Measurements from ENCODE around the gene CCR1.

The CCR1 gene
- 0.06 to 18.0 (median 1.4) reads per million in 9 experiments for total RNA-seq

GRCh38 chr3:46208167-46208704, at the start of gene CCR1:
CCR1 (minus strand) TSS chr3:46208313; CDS start chr3:46204313, 4,000 bp downstream.
- H3K4me3 Mint-ChIP-seq, result peak within 1 kb of the TSS; percentile 73 to 81
- DNase-seq (peak; percentile 38 to 48 (median 45)), ATAC-seq (replicated peaks) (peak; percentile 76)
- peaks cover 18% of the 10 kb centered on the region for H3K36me3 Mint-ChIP-seq (ENCODE audit: insufficient read depth)
- H3K4me1 Mint-ChIP-seq (ENCODE audit: low read depth in 2 of 2), result peaks cover 44 to 47% of the 10 kb centered on the region in 2 donors
- no peaks in the 10 kb centered on the region for H3K27me3 Mint-ChIP-seq
- peak within 1 kb of the TSS; percentile 84 to 92 for H3K27ac Mint-ChIP-seq
- H3K9me3 Mint-ChIP-seq, result no peaks in the 10 kb centered on the region

DNA sequence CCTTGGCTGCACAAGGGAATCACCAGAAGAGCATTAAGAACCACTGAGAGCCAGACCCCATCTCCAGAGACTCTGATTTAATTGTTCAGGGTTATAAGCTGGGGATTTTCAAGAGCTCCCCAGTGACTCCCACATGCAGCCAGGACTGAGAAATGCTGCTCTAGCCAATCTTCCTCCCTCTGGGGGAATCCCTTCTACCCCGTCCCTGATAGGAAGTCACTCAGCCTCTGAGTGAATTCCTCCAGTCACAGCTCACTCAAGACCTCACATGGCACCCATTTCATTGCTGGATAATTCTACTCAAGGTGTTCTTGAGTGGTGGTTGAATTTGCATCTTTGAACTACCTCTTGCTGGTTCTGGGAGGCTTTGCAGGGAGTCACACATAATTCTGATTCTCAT, 44.9 kb upstream of the CCR1 start:
- H3K4me1 Mint-ChIP-seq (ENCODE audit: low read depth in 2 of 2), result no peaks in the 10 kb centered on the region
- no peaks in the 10 kb centered on the region for H3K36me3 Mint-ChIP-seq (ENCODE audit: insufficient read depth)
- DNase-seq (no peak), ATAC-seq (replicated peaks) (no peak)
- H3K4me3 Mint-ChIP-seq, result no peak overlapping the region
- H3K27ac Mint-ChIP-seq, result no peak overlapping the region
- H3K27me3 Mint-ChIP-seq, result no peaks in the 10 kb centered on the region
- no peaks in the 10 kb centered on the region for H3K9me3 Mint-ChIP-seq

DNA sequence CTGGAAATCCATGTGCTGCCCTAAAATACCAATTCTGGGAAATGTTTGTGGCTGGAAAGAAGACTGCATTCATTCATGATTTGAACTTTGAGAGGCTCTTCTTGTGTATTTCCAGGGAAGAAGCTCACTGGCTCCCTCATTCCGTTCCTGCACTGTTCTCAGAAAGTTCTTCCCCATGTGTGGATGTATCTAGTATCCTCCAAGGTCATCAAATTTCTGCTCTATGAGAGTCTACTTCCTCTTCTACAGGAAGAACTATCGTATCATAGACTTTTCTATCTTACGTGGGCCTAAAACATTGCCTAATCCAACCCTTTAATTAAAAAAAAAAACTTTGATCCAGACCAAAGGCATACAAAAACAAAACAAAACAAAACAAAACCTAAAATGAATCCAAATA, 37.0 kb upstream of the CCR1 start:
- Mint-ChIP-seq H3K4me3 (no peak overlapping the region), H3K27ac (no peak overlapping the region)
- ATAC-seq (replicated peaks), result no peak

GRCh38 chr3:46243560-46243959, 35.4 kb upstream of the CCR1 start:
- no peaks in the 10 kb centered on the region for H3K27me3 Mint-ChIP-seq
- H3K4me1 Mint-ChIP-seq (ENCODE audit: low read depth in 2 of 2), result peaks cover 4 to 6% of the 10 kb centered on the region in 2 donors
- H3K9me3 Mint-ChIP-seq, result no peaks in the 10 kb centered on the region
- H3K36me3 Mint-ChIP-seq (ENCODE audit: insufficient read depth), result no peaks in the 10 kb centered on the region
- DNase-seq (no peak), ATAC-seq (replicated peaks) (no peak)
- H3K27ac Mint-ChIP-seq, result no peak overlapping the region
- no peak overlapping the region for H3K4me3 Mint-ChIP-seq

More for the DNA sequence above, 37.0 kb upstream of the CCR1 start:
- Mint-ChIP-seq H3K36me3 (ENCODE audit: insufficient read depth) (no peaks in the 10 kb centered on the region), H3K27me3 (no peaks in the 10 kb centered on the region), H3K9me3 (no peaks in the 10 kb centered on the region), H3K4me1 (ENCODE audit: low read depth in 2 of 2) (peaks cover 4 to 6% of the 10 kb centered on the region in 2 donors)
- DNase-seq, result no peak

DNA sequence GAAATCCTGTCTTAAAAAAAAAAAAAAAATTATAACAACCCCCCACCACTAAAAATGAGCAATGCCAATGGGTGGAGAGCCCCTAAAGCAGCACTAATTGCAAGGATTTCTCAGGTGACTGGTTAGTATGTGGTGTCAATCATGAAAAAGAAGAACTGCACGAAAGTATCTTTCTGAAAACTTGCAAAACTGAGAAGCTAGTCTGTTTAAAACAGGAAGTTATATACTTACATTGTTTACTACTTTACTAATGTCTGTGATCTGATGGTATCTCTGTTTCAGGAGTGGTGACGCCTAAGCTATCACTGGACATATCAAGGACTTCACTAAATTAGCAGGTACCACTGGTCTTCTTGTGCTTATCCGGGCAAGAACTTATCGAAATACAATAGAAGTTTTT, 34.0 kb upstream of the CCR1 start, which contains the start of gene CCR3:
Gene CCR3, plus strand, starts transcription at position 341 of the 400 bp plus-strand sequence. CDS start 22,699 bp downstream, outside the sequence.
- ATAC-seq (replicated peaks) (peak; percentile 14), DNase-seq (no peak)
- peak within 1 kb of the TSS in 1 of 2 donors; percentile 9 for H3K4me3 Mint-ChIP-seq
- H3K36me3 Mint-ChIP-seq (ENCODE audit: insufficient read depth), result peaks cover 2% of the 10 kb centered on the region
- no peaks in the 10 kb centered on the region for H3K9me3 Mint-ChIP-seq
- peaks cover 6 to 10% of the 10 kb centered on the region in 2 donors for H3K4me1 Mint-ChIP-seq (ENCODE audit: low read depth in 2 of 2)
- H3K27me3 Mint-ChIP-seq, result no peaks in the 10 kb centered on the region
- peak within 1 kb of the TSS in 1 of 2 donors; percentile 12 for H3K27ac Mint-ChIP-seq

- Mint-ChIP-seq H3K4me3 (no peak overlapping the region), H3K36me3 (ENCODE audit: insufficient read depth) (peaks cover 2% of the 10 kb centered on the region), H3K27me3 (no peaks in the 10 kb centered on the region), H3K9me3 (no peaks in the 10 kb centered on the region), H3K27ac (peak overlapping the region in 1 of 2 donors; percentile 47), H3K4me1 (ENCODE audit: low read depth in 2 of 2) (peaks cover 18 to 24% of the 10 kb centered on the region in 2 donors)
- ATAC-seq (replicated peaks), result no peak
- no peak for DNase-seq
These were observed 31.8 kb upstream of the CCR1 start for GRCh38 chr3:46239952-46240351.

GRCh38 chr3:46239301-46239938, 31.3 kb upstream of the CCR1 start:
- Mint-ChIP-seq H3K36me3 (ENCODE audit: insufficient read depth) (peaks cover 2% of the 10 kb centered on the region), H3K4me1 (ENCODE audit: low read depth in 2 of 2) (peaks cover 18 to 24% of the 10 kb centered on the region in 2 donors)

DNA sequence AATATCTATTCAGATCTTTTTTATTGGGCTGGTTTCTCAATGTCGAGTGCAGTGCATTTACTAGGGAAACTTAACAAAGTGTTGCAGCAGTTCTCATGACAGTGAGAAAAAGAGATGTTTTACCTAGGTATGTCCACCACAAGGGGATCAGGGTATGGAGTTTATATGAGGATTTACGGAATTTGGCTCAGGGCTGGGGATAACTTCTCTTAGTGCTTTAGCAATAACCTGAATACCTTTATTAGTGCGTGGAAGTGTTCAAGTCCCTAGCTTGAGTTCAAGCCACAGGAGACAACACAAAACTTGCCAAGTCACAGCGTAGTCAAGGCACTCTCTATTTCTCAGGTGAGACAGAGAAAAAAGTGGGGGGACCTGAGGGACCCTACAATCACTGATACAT, 30.3 kb upstream of the CCR1 start:
- Mint-ChIP-seq H3K36me3 (ENCODE audit: insufficient read depth) (peaks cover 2% of the 10 kb centered on the region), H3K27me3 (no peaks in the 10 kb centered on the region), H3K4me3 (no peak overlapping the region), H3K9me3 (no peaks in the 10 kb centered on the region), H3K4me1 (ENCODE audit: low read depth in 2 of 2) (peaks cover 18 to 24% of the 10 kb centered on the region in 2 donors), H3K27ac (peak overlapping the region in 1 of 2 donors; percentile 8)
- DNase-seq (no peak), ATAC-seq (replicated peaks) (no peak)

More at GRCh38 chr3:46239301-46239938, 31.3 kb upstream of the CCR1 start:
- no peaks in the 10 kb centered on the region for H3K27me3 Mint-ChIP-seq
- no peak overlapping the region for H3K27ac Mint-ChIP-seq
- no peaks in the 10 kb centered on the region for H3K9me3 Mint-ChIP-seq
- ATAC-seq (replicated peaks) (no peak), DNase-seq (no peak)
- no peak overlapping the region for H3K4me3 Mint-ChIP-seq

GRCh38 chr3:46236294-46237054, 28.4 kb upstream of the CCR1 start:
- H3K4me3 Mint-ChIP-seq, result peak overlapping the region in 1 of 2 donors; percentile 15
- ATAC-seq (replicated peaks), result peak; percentile 80
- H3K27me3 Mint-ChIP-seq, result no peaks in the 10 kb centered on the region
- peaks cover 14 to 18% of the 10 kb centered on the region in 2 donors for H3K4me1 Mint-ChIP-seq (ENCODE audit: low read depth in 2 of 2)
- peak in 1 of 3 experiments; percentile 4 for DNase-seq
- no peaks in the 10 kb centered on the region for H3K9me3 Mint-ChIP-seq
- H3K27ac Mint-ChIP-seq, result peak overlapping the region; percentile 69 to 75
- peaks cover 2% of the 10 kb centered on the region for H3K36me3 Mint-ChIP-seq (ENCODE audit: insufficient read depth)

DNA sequence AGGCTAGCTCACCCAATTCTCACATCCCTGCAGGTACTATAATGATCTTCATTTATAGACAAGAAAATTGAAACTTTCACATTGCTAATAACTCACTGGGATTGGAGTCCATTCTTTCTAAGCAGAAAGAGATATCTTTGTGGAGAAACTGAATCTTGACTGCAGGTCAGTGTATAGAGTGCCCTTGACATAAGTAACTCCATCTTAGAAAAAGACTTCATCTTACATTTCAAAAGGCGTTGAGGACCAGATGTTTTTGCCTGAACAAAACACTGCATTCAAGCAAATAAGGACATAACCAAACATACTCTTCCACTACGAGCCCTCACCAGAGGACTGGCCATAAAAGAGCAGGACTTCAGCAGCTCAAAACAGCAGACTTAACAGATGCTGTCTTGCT, 27.3 kb upstream of the CCR1 start:
- no peaks in the 10 kb centered on the region for H3K9me3 Mint-ChIP-seq
- no peak for DNase-seq
- peaks cover 14 to 21% of the 10 kb centered on the region in 2 donors for H3K4me1 Mint-ChIP-seq (ENCODE audit: low read depth in 2 of 2)
- H3K4me3 Mint-ChIP-seq, result no peak overlapping the region
- no peaks in the 10 kb centered on the region for H3K27me3 Mint-ChIP-seq
- H3K27ac Mint-ChIP-seq, result no peak overlapping the region
- peaks cover 2% of the 10 kb centered on the region for H3K36me3 Mint-ChIP-seq (ENCODE audit: insufficient read depth)
- ATAC-seq (replicated peaks), result no peak

DNA sequence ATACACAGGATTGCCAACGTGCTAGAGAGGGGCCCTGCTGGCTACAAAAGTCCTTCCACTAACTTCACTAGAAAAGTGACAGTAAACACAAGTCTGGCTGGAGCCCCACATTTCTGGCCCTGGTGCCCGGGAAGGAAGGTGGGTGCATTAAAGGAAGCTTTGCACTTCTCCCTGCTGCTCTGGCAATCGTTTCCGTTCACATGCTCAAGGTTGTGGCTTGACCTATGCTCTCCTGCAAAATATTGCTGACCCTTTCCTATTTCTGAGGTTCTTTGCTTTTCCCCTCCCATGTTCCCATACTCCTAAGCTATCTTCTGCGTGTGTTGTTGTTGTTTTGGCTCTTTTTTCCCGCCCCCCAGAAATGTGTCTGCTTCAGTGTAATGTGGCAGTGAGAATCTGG, 25.1 kb upstream of the CCR1 start:
- H3K36me3 Mint-ChIP-seq (ENCODE audit: insufficient read depth), result peaks cover under 1% of the 10 kb centered on the region
- no peaks in the 10 kb centered on the region for H3K27me3 Mint-ChIP-seq
- DNase-seq (no peak), ATAC-seq (replicated peaks) (no peak)
- H3K9me3 Mint-ChIP-seq, result no peaks in the 10 kb centered on the region
- H3K27ac Mint-ChIP-seq, result no peak overlapping the region
- no peak overlapping the region for H3K4me3 Mint-ChIP-seq
- H3K4me1 Mint-ChIP-seq (ENCODE audit: low read depth in 2 of 2), result peaks cover 26 to 33% of the 10 kb centered on the region in 2 donors

DNA sequence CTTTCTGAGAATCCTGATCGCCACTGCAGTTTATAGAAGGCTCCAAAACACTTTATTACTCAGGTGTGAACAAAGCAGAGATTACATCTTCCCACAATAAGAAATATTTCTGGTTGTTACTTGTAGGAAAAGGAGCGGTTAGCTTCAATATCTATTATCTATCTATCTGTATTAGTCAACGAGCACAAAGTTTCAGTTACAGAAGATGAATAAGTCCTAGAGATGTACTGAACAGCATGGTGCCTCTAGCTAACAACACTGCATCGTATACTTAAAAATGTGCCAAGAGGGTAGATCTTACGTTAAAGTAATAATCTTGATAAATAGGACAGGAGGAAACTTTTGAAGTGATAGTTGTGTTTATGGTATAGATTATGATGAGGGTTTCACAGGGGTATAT, 23.2 kb upstream of the CCR1 start:
- no peaks in the 10 kb centered on the region for H3K9me3 Mint-ChIP-seq
- peak overlapping the region in 1 of 2 donors; percentile 19 for H3K27ac Mint-ChIP-seq
- ATAC-seq (replicated peaks) (no peak), DNase-seq (no peak)
- peaks cover 20 to 27% of the 10 kb centered on the region in 2 donors for H3K4me1 Mint-ChIP-seq (ENCODE audit: low read depth in 2 of 2)
- no peaks in the 10 kb centered on the region for H3K36me3 Mint-ChIP-seq (ENCODE audit: insufficient read depth)
- H3K27me3 Mint-ChIP-seq, result no peaks in the 10 kb centered on the region
- H3K4me3 Mint-ChIP-seq, result no peak overlapping the region
